Right lobe of liver (tissue), 4 donors: ENCODE data around the gene FAM20C.

ENCODE experiments used
- POLR2A ChIP-seq: fragments of 450-650 bp; IDR thresholded peaks from one replicate; pipeline ENCODE4 v1.6.1; 2017; ENCODE audit warnings: antibody characterized with exemption, mild to moderate bottlenecking
- TF ChIP-seq, protein P1 (sequence below), 4 donors: fragments of 200-600 bp in 3 of 4; fragments of 450-650 bp in 1 of 4; IDR thresholded peaks; one replicate each; pipeline versions ENCODE4 v1.5.1 to v1.8.0; 2016 to 2022; ENCODE audit warnings: antibody characterized with exemption in 4 of 4, mild to moderate bottlenecking in 2 of 4
- donor health status: DM: no; HTN: no; CAD: no.
- donor health status: DM: no; HTN: no; CAD: no.
- donor health status: DM: no; HTN: yes; CAD: no.

DNA sequence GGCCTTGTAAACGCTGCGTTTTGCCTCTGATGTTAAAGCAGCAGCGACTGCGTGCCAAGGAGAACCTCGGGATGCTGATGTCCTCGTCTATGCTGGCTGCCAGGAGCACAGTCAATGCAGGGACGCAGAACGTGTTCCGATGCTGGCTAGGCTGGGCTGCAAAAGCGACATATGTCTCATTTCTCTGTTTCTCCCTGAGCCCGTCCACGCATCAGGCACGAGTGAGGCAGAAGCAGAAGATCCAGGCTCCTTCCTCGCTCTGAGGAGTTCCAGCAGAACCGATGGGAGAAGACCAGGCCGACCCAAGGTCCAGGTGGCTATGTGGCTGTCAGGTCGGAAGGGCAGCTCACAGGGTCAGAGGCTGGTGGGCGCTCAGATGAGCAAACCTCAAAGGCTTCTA is 93.9 kb downstream of the FAM20C start:
- no peak for TF ChIP-seq POLR2A
- TF ChIP-seq, protein P1, sequence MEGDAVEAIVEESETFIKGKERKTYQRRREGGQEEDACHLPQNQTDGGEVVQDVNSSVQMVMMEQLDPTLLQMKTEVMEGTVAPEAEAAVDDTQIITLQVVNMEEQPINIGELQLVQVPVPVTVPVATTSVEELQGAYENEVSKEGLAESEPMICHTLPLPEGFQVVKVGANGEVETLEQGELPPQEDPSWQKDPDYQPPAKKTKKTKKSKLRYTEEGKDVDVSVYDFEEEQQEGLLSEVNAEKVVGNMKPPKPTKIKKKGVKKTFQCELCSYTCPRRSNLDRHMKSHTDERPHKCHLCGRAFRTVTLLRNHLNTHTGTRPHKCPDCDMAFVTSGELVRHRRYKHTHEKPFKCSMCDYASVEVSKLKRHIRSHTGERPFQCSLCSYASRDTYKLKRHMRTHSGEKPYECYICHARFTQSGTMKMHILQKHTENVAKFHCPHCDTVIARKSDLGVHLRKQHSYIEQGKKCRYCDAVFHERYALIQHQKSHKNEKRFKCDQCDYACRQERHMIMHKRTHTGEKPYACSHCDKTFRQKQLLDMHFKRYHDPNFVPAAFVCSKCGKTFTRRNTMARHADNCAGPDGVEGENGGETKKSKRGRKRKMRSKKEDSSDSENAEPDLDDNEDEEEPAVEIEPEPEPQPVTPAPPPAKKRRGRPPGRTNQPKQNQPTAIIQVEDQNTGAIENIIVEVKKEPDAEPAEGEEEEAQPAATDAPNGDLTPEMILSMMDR (IDR thresholded peaks at IDR 0.05): no peak
